Psoas muscle (tissue), 8 donors: ENCODE results near the gene ARHGAP45. TPM values are rescaled to one million over a fixed set of nuclear protein-coding genes. Genes with fewer than 3 reads are reported as not detected.

ENCODE experiments used
- ATAC-seq, 4 donors: fragments of 200-7000 bp; cut with Tn5 transposase; one replicate each; pipeline ENCODE4 v1.9.1; 2020; ENCODE audit warnings: moderate library complexity in 3 of 4, mild to moderate bottlenecking in 2 of 4
- DNase-seq, 2 donors: peaks; one replicate each; pipeline ENCODE4 v3.0.0-alpha.2; 2020
- H3K27ac ChIP-seq: fragments of 200-600 bp; one replicate; pipeline ENCODE4 v1.8.0; 2022
- H3K27me3 ChIP-seq, 3 donors: fragments of 200-600 bp in 1 of 3; one replicate each; pipeline versions ENCODE4 v1.6.1 to v1.8.0; 2013 to 2022; ENCODE audit warnings: low read length in 2 of 3, mild to moderate bottlenecking in 2 of 3, moderate library complexity in 1 of 3; ENCODE audit not compliant: insufficient read depth in 3 of 3
- H3K36me3 ChIP-seq, 2 donors: fragments of 200-600 bp in 1 of 2; one replicate each; pipeline versions ENCODE4 v1.6.1 to v1.8.0; 2013 to 2022; ENCODE audit warnings: low read depth in 1 of 2, mild to moderate bottlenecking in 1 of 2, moderate library complexity in 1 of 2; ENCODE audit not compliant: insufficient read depth in 1 of 2
- H3K4me1 ChIP-seq: fragments of 200-600 bp; one replicate; pipeline ENCODE4 v1.8.0; 2022
- H3K4me3 ChIP-seq: fragments of 200-600 bp; one replicate; pipeline ENCODE4 v1.8.0; 2022; ENCODE audit warnings: mild to moderate bottlenecking
- H3K9me3 ChIP-seq: fragments of 200-600 bp; one replicate; pipeline ENCODE4 v1.8.0; 2022
- CTCF ChIP-seq: fragments of 200-600 bp; IDR thresholded peaks from one replicate; pipeline ENCODE4 v1.8.0; 2022; ENCODE audit warnings: antibody characterized with exemption
- WGBS, 3 donors: extraction: QIAGEN DNeasy Blood & Tissue Kit; methylation state at CpG; one replicate each; pipeline versions ENCODE4 v1.1.6 to v1.1.7; 2013; 5-methylcytosine and 5-hydroxymethylcytosine counted together
- intact Hi-C, 2 donors: fragments of 100-400 bp; cut with DNase I; formaldehyde crosslinking; loops; one replicate each; pipeline versions ENCODE4 v1.11.0 to v1.14.2; 2022
- polyA plus RNA-seq, 3 donors: library from polyadenylated mRNA; stranded (reverse); fragments of 200-250 nt; gene quantifications; one replicate each; pipeline ENCODE4 v1.2.3, GENCODE V29; 2013
- total RNA-seq, 4 donors: library from RNA; stranded (reverse); fragmentation: NEBNext Ultra II Directional in 2 of 4; extraction: Animal tissue kit (Norgen Biotek cat#: 25700) in 2 of 4; gene quantifications; one replicate each; pipeline versions ENCODE4 v1.2.1 to v1.2.4, GENCODE V29; 2021 to 2023
- donor health status: healthy with polysubstance abuse.
- donor health status: DM: no; HTN: no; CAD: no; lungs with moderate emphysema.
- donor health status: Bipolar disorder and iron deficiency.
- donor health status: healthy.
- donor health status: DM: yes; HTN: yes; CAD: no.
- donor health status: DM: no; HTN: no; CAD: no.
- donor health status: DM: no; HTN: no; CAD: no.
- donor health status: DM: yes; HTN: yes; CAD: no.

The ARHGAP45 gene
- total and polyA plus RNA-seq, 7 donors, result 1.2 to 4.0 (median 2.0) TPM

- H3K27ac ChIP-seq, result peak within 1 kb of the TSS; percentile 68
- peaks cover 4% of the 10 kb centered on the region for H3K4me1 ChIP-seq
- ATAC-seq (peak; percentile 53 to 72 (median 66)), DNase-seq (peak; percentile 80 to 83)
- intact Hi-C loops, result no loop called here
- no peaks in the 10 kb centered on the region for H3K36me3 ChIP-seq
- WGBS, 3 donors, result 5 to 9% (median 8%) methylated on average over 36 to 63 of the region's 63 CpGs
- H3K4me3 ChIP-seq, result peak within 1 kb of the TSS; percentile 67
- TF ChIP-seq CTCF, result no peak
- peaks cover 0 to 34% (median 16%) of the 10 kb centered on the region in 3 donors for H3K27me3 ChIP-seq
- no peaks in the 10 kb centered on the region for H3K9me3 ChIP-seq
Observed at GRCh38 chr19:1025960-1026782, 40.8 kb upstream of the ARHGAP45 start, which contains the start of gene CNN2. CNN2 (plus strand) TSS chr19:1026608; CDS start chr19:1026662, 54 bp downstream.

GRCh38 chr19:1026783-1027649 lies 40.0 kb upstream of the ARHGAP45 start:
- H3K27me3 ChIP-seq, result peaks cover 0 to 34% (median 16%) of the 10 kb centered on the region in 3 donors
- H3K9me3 ChIP-seq, result no peaks in the 10 kb centered on the region
- H3K27ac ChIP-seq, result peak overlapping the region; percentile 68
- H3K4me3 ChIP-seq, result peak overlapping the region; percentile 67
- 4 to 6% (median 4%) methylated on average over 28 to 36 of the region's 36 CpGs for WGBS, 3 donors
- TF ChIP-seq CTCF, result no peak
- ATAC-seq, result peak in 2 of 4 donors; percentile 3 to 6
- peaks cover 0 to 2% of the 10 kb centered on the region in 2 donors for H3K36me3 ChIP-seq
- intact Hi-C loops, result no loop called here
- DNase-seq, result peak in 1 of 2 donors; percentile 56
- peaks cover 4% of the 10 kb centered on the region for H3K4me1 ChIP-seq

- Histone ChIP-seq H3K27ac (peak overlapping the region; percentile 11), H3K9me3 (no peaks in the 10 kb centered on the region), H3K4me1 (peaks cover 4% of the 10 kb centered on the region), H3K27me3 (peaks cover 0 to 34% (median 16%) of the 10 kb centered on the region in 3 donors), H3K36me3 (peaks cover 0 to 8% of the 10 kb centered on the region in 2 donors), H3K4me3 (peak overlapping the region; percentile 67)
- DNase-seq, result peak in 1 of 2 donors; percentile 50
- no peak for TF ChIP-seq CTCF
- ATAC-seq, result peak in 3 of 4 donors; percentile 2 to 11 (median 11)
- intact Hi-C loops, result no loop called here
- WGBS, 3 donors, result 7 to 21% (median 8%) methylated on average over 12 to 16 of the region's 16 CpGs
Observed at GRCh38 chr19:1027650-1028061, 39.3 kb upstream of the ARHGAP45 start.

GRCh38 chr19:1028062-1028926 lies 38.7 kb upstream of the ARHGAP45 start:
- WGBS, 3 donors, result 6 to 9% (median 8%) methylated on average over 53 to 58 of the region's 58 CpGs
- TF ChIP-seq CTCF, result no peak
- intact Hi-C loops, result no loop called here

More at GRCh38 chr19:1028062-1028926, 38.7 kb upstream of the ARHGAP45 start:
- Histone ChIP-seq H3K36me3 (peaks cover 0 to 15% of the 10 kb centered on the region in 2 donors), H3K27ac (peak overlapping the region; percentile 41), H3K27me3 (peaks cover 0 to 34% (median 16%) of the 10 kb centered on the region in 3 donors), H3K4me3 (peak overlapping the region; percentile 67), H3K4me1 (peaks cover 4% of the 10 kb centered on the region), H3K9me3 (no peaks in the 10 kb centered on the region)
- ATAC-seq (peak; percentile 44 to 56 (median 51)), DNase-seq (peak; percentile 71 to 78)
